GM21515 (cell line): ENCODE data around the gene BFSP1.

ENCODE experiments used
- ATAC-seq: cut with Tn5 transposase; IDR thresholded peaks from one replicate; pipeline ENCODE4 v1.9.1; 2021; ENCODE audit not compliant: unreplicated experiment

BFSP1 gene

GRCh38 chr20:17558154-17558940, 27.2 kb upstream of the BFSP1 start:
- no peak for ATAC-seq

DNA sequence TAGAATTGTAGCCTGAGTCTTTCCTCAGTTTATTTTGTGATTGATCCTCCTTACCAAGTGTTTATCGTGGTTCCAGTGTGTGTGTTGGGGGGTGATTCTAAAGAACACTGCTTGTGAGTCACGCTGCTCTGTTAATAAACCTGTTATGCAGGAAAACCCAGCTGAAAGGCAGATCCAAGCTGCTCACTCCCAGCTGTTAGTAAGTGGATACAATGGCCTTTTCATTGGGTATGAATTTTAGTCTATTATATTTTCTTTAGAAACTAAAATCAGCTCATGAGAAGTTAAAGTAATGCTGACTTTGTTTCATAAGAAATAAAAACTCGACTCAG, 26.5 kb upstream of the BFSP1 start:
- no peak for ATAC-seq

GRCh38 chr20:17556837-17557674, 25.9 kb upstream of the BFSP1 start:
- no peak for ATAC-seq

DNA sequence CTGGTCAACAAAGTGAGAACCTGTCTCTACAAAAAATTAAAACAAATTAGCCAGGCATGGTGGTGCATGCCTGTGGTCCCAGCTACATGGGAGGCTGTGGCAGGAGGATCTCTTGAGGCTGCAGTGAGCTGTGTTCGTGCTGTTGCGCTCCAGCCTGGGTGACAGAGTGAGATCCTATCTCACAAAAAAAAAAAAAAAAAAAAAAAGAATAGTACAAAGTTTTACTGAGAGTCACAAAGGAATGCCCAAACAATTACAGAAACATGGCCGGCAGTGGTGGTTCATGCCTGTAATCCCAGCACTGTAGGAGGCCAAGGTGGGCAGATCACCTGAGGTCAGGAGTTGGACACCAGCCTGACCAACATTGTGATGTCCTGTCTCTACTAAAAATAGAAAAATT, 23.9 kb upstream of the BFSP1 start:
- ATAC-seq = no peak

DNA sequence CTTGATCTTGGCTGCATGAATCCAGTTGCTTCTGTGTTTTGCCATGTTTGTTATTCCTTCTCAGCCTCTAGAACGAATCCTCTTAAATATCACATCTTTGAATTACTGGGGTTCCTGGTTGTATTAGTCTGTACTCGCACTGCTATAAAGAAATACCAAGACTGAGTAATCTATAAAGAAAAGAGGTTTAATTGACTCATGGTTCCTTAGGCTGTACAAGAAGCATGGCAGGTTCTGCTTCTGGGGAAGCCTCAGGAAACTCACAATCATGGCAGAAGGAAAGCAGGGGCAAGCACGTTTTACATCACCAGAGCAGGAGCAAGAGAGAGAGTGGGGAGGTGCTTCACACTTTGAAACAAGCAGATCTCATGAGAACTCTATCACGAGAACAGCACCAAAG, 18.0 kb upstream of the BFSP1 start:
- ATAC-seq = no peak

DNA sequence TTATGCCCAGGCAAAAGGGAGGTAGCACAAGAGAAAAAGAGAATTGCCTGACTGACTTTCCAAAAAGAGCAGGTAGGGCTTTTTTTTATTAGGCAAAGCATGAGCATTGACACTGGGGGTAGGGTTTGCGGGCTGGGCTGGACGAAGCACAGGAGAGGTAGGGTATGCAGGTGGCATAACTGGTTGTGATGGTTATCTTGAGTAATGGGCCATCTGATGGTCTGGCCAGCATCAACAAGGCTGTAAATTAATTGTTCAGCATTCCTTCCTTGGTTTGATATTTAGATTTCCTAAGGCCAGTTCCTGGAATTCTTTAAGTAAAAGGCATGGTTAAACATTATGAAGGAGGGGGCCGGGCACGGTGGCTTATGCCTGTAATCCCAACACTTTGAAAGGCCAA, 13.9 kb upstream of the BFSP1 start:
- no peak for ATAC-seq

DNA sequence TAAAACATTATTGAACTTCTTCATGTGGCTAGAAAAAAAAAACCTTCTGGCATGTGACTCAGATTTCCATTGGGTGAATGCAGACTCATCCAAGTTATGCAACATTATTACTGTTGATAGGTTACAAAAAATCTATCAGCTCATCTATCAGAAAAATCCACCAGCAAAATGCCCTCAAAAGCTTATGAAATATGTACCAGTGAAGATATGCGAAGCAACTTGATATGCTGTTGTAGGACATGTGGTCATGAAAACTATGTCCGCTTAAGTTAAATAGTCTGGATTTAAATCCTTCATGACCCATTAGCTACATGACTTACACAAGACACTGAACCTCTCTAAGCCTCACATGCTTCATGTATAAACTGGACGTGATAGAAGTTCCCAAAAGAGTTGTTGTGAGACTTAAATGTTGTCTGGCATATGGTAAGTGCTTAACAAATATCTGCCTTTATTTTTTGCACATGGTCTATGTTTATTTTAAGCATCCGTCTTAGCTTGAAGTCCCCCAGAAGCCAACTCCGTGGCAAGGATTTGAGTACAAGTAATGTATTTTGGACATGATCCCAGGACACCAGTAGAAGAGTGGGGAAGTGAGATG, 12.5 kb upstream of the BFSP1 start:
- ATAC-seq = no peak

- ATAC-seq = no peak
These were observed 11.8 kb upstream of the BFSP1 start for GRCh38 chr20:17542993-17543412.

DNA sequence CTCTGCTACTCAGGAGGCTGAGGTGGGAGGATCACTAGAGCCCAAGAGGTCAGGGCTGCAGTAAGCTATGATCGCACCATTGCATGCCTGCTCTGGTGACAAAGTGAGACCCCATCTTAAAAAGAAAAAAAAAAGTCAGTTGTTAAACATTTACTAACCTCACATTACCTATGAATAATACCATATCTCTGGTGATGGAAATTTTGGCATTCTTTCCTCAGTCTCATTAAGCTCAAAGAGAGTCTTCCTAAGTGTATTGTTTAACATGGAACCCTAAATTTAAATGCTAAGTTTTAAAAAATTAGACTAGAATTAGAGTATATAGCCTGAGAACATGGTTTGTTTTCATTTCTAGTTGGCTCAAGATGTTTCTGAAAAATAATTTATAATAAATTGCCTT, 11.3 kb upstream of the BFSP1 start:
- no peak for ATAC-seq

GRCh38 chr20:17541996-17542395, 10.8 kb upstream of the BFSP1 start:
- ATAC-seq = no peak

DNA sequence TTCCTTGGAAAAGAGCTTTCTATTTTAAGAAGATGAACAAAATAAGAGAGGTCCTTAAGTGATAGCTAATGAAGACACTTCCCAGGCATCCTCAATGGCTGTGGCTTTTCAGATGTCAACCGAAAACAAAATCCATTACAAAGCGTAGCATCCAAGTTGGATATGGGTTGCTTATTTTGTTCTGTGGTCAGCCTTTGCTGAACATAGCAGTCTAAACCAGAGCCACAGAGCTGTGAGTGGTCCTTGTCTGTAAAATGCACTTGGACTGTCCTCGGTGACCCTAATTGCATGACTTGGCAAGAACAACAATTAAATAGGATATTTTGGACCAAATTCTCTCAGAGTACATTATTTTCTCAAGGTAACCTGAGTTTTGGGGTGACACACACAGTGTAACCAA, 10.4 kb upstream of the BFSP1 start:
- ATAC-seq = no peak

DNA sequence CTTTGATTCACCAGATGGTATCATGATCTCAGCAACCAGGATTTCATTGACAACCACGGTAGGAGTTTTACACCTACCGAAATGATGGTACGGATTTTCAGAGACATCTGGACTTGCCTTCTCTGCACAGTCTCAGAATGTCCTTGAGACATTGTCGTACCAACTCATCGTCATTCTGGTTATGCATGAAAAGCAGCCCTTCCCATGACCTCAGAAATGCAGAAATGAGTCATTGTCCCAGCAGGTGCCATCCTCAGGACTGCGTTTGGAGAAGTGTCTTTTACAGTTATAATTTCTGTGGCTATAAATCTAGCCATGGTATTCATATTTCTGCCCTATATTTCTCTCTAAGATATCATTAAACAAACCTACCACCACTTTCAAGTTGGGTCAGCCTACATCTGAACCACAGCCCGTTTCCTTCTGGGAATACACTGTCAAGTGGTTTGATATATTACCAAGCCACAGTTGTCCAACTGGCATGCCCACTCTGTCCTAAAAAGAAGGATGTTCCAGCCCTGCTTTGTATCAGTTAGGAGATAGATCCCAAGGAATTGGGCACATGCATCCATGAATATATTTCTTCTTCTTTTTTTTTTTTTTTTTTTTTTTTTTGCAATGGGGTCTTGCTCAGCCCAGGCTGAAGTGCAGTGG, 7.5 kb upstream of the BFSP1 start:
- no peak for ATAC-seq

DNA sequence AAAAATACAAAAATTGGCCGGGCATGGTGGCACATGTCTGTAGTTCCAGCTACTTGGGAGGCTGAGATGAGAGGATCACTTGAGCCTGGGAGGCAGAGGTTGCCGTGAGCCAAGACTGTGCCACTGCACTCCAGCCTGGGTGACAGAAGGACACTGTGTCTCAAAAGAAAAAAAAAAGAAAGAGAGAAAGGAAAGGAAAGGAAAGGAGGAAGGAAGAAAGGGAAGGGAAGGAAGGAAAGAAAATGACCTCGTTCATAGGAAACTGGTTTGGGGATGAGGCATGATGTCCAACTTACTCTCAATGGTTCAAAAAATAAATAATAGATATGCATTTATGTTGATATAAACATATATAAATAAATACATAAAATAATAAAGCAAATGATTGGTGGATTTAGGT, 6.8 kb upstream of the BFSP1 start:
- no peak for ATAC-seq

- ATAC-seq = peak; percentile 78
These were observed 5.8 kb upstream of the BFSP1 start for GRCh38 chr20:17536944-17537444.

DNA sequence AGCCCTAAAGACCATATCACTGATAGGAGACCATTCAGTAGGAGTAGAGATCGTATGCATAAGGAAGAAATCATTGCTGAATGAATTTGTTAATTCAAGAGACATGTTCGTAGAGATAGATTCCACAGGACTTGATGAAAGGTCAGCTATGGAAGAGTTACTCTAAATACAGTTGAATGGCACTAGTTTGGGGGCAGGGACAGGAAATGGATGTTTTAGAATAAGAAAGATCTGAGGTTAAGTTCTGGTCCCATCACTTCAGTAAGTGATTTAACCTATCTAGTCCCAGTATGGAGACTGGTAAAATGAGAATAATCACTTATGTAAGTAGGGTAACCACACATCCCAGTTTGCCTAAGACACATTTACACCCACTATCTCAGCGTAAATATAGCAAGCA, 2.9 kb upstream of the BFSP1 start:
- no peak for ATAC-seq

GRCh38 chr20:17533396-17533795, 2.2 kb upstream of the BFSP1 start:
- ATAC-seq = no peak

GRCh38 chr20:17531665-17532025, 466 bp upstream of the BFSP1 start:
- ATAC-seq = no peak

DNA sequence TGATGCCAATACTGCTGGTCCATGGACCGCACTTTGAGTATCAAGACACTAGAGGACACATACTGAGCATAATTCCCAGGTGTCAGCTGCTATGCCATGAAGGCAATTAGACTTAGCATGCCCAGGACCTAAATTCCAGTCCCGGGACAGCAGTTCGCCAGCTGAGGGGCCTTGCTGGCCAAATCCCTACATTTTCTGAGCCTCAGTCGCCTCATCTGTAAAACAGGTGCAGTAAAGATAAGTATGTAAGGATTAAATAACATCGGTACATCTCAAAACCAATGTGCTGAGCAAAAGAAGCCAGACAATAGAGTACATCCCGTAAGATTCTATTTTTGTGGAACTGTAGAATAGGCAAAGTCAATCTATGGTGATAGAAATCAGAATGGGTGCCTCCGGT, 1.0 kb downstream of the BFSP1 start:
- ATAC-seq = no peak

DNA sequence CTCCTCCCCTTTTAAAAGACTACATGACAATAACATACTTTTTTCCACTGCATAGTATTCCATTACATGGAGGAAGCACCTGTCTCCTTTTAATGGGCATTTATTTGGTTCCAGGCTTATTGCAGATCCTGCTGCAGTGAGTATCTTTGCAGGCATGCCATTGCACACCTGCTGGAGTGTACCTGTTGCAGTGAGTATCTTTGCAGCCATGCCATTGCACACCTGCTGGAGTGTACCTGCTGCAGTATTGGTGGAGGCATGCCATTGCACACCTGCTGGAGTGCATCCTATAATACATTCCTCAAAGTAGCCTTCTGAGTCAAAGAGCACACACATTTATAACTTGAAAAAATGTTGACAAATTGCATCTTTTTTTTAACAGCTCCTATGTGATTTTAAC, 1.6 kb downstream of the BFSP1 start:
- no peak for ATAC-seq

DNA sequence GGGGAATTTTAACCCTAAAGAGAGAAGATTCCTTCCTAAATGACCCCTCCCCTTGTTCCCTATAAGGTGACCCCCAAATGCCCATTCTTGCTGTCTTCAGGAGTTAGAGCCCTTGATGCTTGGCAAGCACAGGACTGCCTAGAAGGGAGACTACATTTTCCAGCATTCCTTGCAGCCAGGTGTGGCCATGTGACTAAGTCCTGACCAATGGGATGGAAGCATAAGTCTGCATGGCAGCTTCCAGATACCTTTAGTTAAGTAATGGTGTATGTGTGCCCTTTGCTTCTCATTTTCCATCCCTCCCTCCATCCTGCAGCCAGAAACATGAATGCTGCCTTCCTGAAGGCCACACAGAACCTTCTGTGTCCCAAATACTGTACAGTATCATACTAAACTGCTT, 5.5 kb downstream of the BFSP1 start:
- no peak for ATAC-seq

DNA sequence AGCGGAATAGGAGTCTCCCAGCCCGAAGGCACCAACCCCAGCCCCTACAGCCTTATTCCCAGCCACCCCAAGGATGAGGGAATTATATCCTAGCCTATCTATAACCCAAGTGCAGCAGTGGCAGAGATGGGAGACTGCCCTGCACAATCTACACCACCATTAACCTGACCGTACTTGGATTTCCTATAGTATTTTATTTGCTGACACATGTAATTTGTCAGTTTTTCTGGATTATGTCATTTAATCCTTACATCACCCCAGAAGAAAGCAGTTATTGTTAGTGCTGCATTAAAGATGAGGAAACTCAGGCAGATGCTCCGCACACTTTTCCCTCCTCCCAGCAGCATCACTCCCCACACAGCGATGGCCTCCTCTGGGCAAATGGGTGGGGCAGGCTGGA, 6.0 kb downstream of the BFSP1 start:
- ATAC-seq = no peak

DNA sequence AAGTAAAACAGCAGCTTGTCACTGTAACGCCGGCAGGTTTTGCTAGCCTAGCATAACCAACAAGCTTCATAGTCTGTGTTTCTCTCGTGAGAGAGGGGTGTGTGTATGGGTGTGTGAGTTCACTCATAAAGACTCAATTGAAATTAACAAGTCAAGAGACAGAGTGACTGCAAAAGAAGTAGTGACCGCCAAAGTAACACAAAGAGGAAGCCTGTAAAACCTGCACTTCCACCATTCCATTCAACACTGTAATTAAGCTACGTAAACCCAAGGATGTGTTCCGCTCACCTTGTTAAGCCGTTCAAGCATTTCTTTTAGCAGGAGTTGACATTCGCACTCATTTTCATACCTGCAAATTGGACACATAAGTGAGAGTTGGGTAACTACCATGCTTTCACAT, 6.6 kb downstream of the BFSP1 start:
- no peak for ATAC-seq
